ENCODE measurements around the gene EFNB2.
A peak's percentile ranks its signal among the peaks of the same experiment; 100 is the strongest.

EFNB2 gene

GRCh38 chr13:106550570-106551135 is 15.2 kb upstream of the EFNB2 start:
- no peak for DNase-seq (ENCODE audit: low spot score)

GRCh38 chr13:106548064-106548696 is 12.7 kb upstream of the EFNB2 start:
- no peak for DNase-seq (ENCODE audit: low spot score)

- DNase-seq (ENCODE audit: low spot score), result no peak
Measured at GRCh38 chr13:106541826-106542225, 6.4 kb upstream of the EFNB2 start.

GRCh38 chr13:106540613-106541012 is 5.2 kb upstream of the EFNB2 start:
- DNase-seq (ENCODE audit: low spot score), result no peak

- DNase-seq (ENCODE audit: low spot score), result no peak
Measured at GRCh38 chr13:106537521-106537920, 2.1 kb upstream of the EFNB2 start.

- peak; percentile 85 for DNase-seq (ENCODE audit: low spot score)
Measured at GRCh38 chr13:106536244-106537034, 977 bp upstream of the EFNB2 start.

- DNase-seq (ENCODE audit: low spot score), result no peak
Measured at GRCh38 chr13:106534639-106535551, 567 bp downstream of the EFNB2 start.

GRCh38 chr13:106533943-106534638 is 1.4 kb downstream of the EFNB2 start:
- DNase-seq (ENCODE audit: low spot score), result no peak

- no peak for DNase-seq (ENCODE audit: low spot score)
Measured at GRCh38 chr13:106533101-106533942, 2.1 kb downstream of the EFNB2 start.

- DNase-seq (ENCODE audit: low spot score), result no peak
Measured at GRCh38 chr13:106532111-106532929, 3.1 kb downstream of the EFNB2 start.

GRCh38 chr13:106530980-106531481 is 4.4 kb downstream of the EFNB2 start:
- no peak for DNase-seq (ENCODE audit: low spot score)

- no peak for DNase-seq (ENCODE audit: low spot score)
Measured at GRCh38 chr13:106530171-106530851, 5.2 kb downstream of the EFNB2 start.

GRCh38 chr13:106529415-106530170 is 5.9 kb downstream of the EFNB2 start:
- DNase-seq (ENCODE audit: low spot score), result no peak

GRCh38 chr13:106528718-106529414 is 6.6 kb downstream of the EFNB2 start:
- no peak for DNase-seq (ENCODE audit: low spot score)

- DNase-seq (ENCODE audit: low spot score), result no peak
Measured at GRCh38 chr13:106527826-106528225, 7.6 kb downstream of the EFNB2 start.

GRCh38 chr13:106527445-106527801 is 8.0 kb downstream of the EFNB2 start:
- no peak for DNase-seq (ENCODE audit: low spot score)

GRCh38 chr13:106526738-106527444 is 8.6 kb downstream of the EFNB2 start:
- no peak for DNase-seq (ENCODE audit: low spot score)
